GOT3 (cell line): Measurements from ENCODE around the gene VWA7.

Experiments used
- DNase-seq: peaks from one replicate; lab custom pipeline; 2025; ENCODE audit warnings: mixed read lengths; lab: John Stamatoyannopoulos, UW

VWA7 gene

GRCh38 chr6:31758281-31758680 is 18.8 kb downstream of the VWA7 start:
- DNase-seq: no peak

GRCh38 chr6:31752739-31753319 is 24.3 kb downstream of the VWA7 start:
- DNase-seq: no peak

GRCh38 chr6:31750411-31751022 is 26.6 kb downstream of the VWA7 start:
- no peak for DNase-seq

GRCh38 chr6:31749301-31750036 is 27.7 kb downstream of the VWA7 start:
- no peak for DNase-seq

GRCh38 chr6:31744422-31744821 is 32.7 kb downstream of the VWA7 start:
- DNase-seq: no peak

- DNase-seq: no peak
Observed at GRCh38 chr6:31742894-31743293, 34.2 kb downstream of the VWA7 start.

- no peak for DNase-seq
Observed at GRCh38 chr6:31741815-31742214, 35.3 kb downstream of the VWA7 start.

- no peak for DNase-seq
Observed at GRCh38 chr6:31740397-31741223, 36.5 kb downstream of the VWA7 start.

- peak; percentile 93 for DNase-seq
Observed at GRCh38 chr6:31739639-31740396, 37.3 kb downstream of the VWA7 start, which contains the start of gene MSH5. Gene MSH5, plus strand, starts transcription at chr6:31740005. Its CDS starts 462 bp downstream, at chr6:31740467.

GRCh38 chr6:31737991-31738979 is 38.8 kb downstream of the VWA7 start:
- no peak for DNase-seq

GRCh38 chr6:31737315-31737990 is 39.7 kb downstream of the VWA7 start:
- DNase-seq: no peak

- no peak for DNase-seq
Observed at GRCh38 chr6:31736768-31737314, 40.3 kb downstream of the VWA7 start.

GRCh38 chr6:31736021-31736767 is 40.9 kb downstream of the VWA7 start, which contains the start of gene CLIC1:
Gene CLIC1, minus strand, starts transcription at chr6:31736530. Its CDS starts 230 bp downstream, at chr6:31736300.
- DNase-seq: peak; percentile 49

GRCh38 chr6:31734821-31735406 is 42.2 kb downstream of the VWA7 start:
- DNase-seq: no peak

GRCh38 chr6:31734247-31734820 is 42.8 kb downstream of the VWA7 start:
- no peak for DNase-seq

GRCh38 chr6:31733734-31734133 is 43.4 kb downstream of the VWA7 start:
- no peak for DNase-seq

- DNase-seq: no peak
Observed at GRCh38 chr6:31732029-31732428, 45.1 kb downstream of the VWA7 start.

GRCh38 chr6:31730631-31731086 is 46.5 kb downstream of the VWA7 start:
- DNase-seq: no peak
